ENCODE data around the gene IL17RD. TPM values are rescaled to one million over a fixed set of nuclear protein-coding genes. Genes with fewer than 3 reads are reported as not detected.
A peak's percentile ranks its signal among the peaks of the same experiment; 100 is the strongest.

Gene IL17RD
- total and polyA plus RNA-seq, 10 of the 15 experiments (the other 5 are each of a cell fraction or from before 2014, with no cell fraction given), result 0.01 to 0.08 (median 0.04) TPM; not detected in 3

- H3K9me3 ChIP-seq (replicated peaks; ENCODE audit: control insufficient read depth, insufficient read depth, low read length), result no peaks in the 10 kb centered on the region
- H3K9ac ChIP-seq (ENCODE audit: control insufficient read depth, insufficient read depth, low read length), result no peak overlapping the region
- WGBS (ENCODE audit: insufficient coverage, insufficient replicate concordance, low lambda C conversion rate, missing lambda C conversion rate), result 38% methylated on average over 8 of the region's 8 CpGs
- no peak overlapping the region for H3K4me3 ChIP-seq
- ChIA-PET SMC1A (ENCODE audit: uncharacterized antibody, unreplicated experiment) (interaction anchor here (1.5 to 3.1 kb wide), 2 partner anchors 8 to 15 kb away, joined by 3 to 7 read pairs; no protein-coding TSS in a partner anchor), CTCF (interaction anchor here (0.6 to 1.4 kb wide), 3 partner anchors 45 to 352 kb away, joined by 3 to 6 read pairs (median 3); no protein-coding TSS in a partner anchor), POLR2A (interaction anchor here (0.6 to 0.9 kb wide), 3 partner anchors 12 to 229 kb away, joined by 3 read pairs; partner anchors contain the start of gene SPATA12), RAD21 (ENCODE audit: unreplicated experiment) (no interaction called here)
- TF ChIP-seq KLF5 (IDR thresholded peaks at IDR 0.05; ENCODE audit: partially characterized antibody), result no peak
- TF ChIP-seq E2F8 (IDR thresholded peaks at IDR 0.05; ENCODE audit: low read depth, partially characterized antibody), result no peak
- no peak for TF ChIP-seq IKZF2 (IDR thresholded peaks at IDR 0.05)
- no peak for TF ChIP-seq PKNOX1 (IDR thresholded peaks at IDR 0.05)
- TF ChIP-seq TCF12 (IDR thresholded peaks at IDR 0.05; ENCODE audit: low read depth, low read length), result no peak
- no peak for TF ChIP-seq LARP7 (IDR thresholded peaks at IDR 0.05)
- TF ChIP-seq USF2 (IDR thresholded peaks at IDR 0.05; ENCODE audit: borderline replicate concordance, low read depth, low read length), result no peak
- TF ChIP-seq ZNF207 (IDR thresholded peaks at IDR 0.05; ENCODE audit: borderline replicate concordance), result no peak
- no peak for TF ChIP-seq RELA (IDR thresholded peaks at IDR 0.05; ENCODE audit: borderline replicate concordance, partially characterized antibody)
- TF ChIP-seq HDAC6 (IDR thresholded peaks at IDR 0.05; ENCODE audit: unreplicated experiment), result no peak
- TF ChIP-seq USF1 (IDR thresholded peaks at IDR 0.05; ENCODE audit: borderline replicate concordance, extremely low read length, insufficient read depth, low read depth, low read length), result no peak
- no peak for TF ChIP-seq SP1 (IDR thresholded peaks at IDR 0.05; ENCODE audit: low read depth, low read length)
- TF ChIP-seq ZNF622 (IDR thresholded peaks at IDR 0.05), result no peak
- TF ChIP-seq HCFC1 (IDR thresholded peaks at IDR 0.05; ENCODE audit: low read length), result no peak
- no peak for TF ChIP-seq HDGF (IDR thresholded peaks at IDR 0.05)
- intact Hi-C loops (cut with micrococcal nuclease; ENCODE audit: unreplicated experiment) (no loop called here), in situ Hi-C loops (cut with MboI) (no loop called here)
- ATAC-seq (no peak), FAIRE-seq (no peak), DNase-seq (ENCODE audit: low read depth, low spot score) (no peak)
- BruUV-seq (replicated peaks), result no TSS peak
- no peak overlapping the region for H3K4me2 ChIP-seq (ENCODE audit: control insufficient read depth, insufficient read depth)
- peaks cover 11% of the 10 kb centered on the region for H3K4me1 ChIP-seq (ENCODE audit: control insufficient read depth, insufficient read depth, low read length)
- no peaks in the 10 kb centered on the region for H4K20me1 ChIP-seq (ENCODE audit: control insufficient read depth, insufficient read depth)
- H3K79me2 ChIP-seq (ENCODE audit: control insufficient read depth, insufficient read depth, low read length), result no peaks in the 10 kb centered on the region
- peak overlapping the region; percentile 9; the same call in 1 of the 2 replicates for H2AFZ ChIP-seq (ENCODE audit: control insufficient read depth, low read depth, low read length)
- no peaks in the 10 kb centered on the region for H3K36me3 ChIP-seq (ENCODE audit: control insufficient read depth in 2 of 2, insufficient read depth in 2 of 2, low read length in 1 of 2)
- no peak overlapping the region for H3K27ac ChIP-seq (ENCODE audit: control insufficient read depth, insufficient read depth)
- H3K27me3 ChIP-seq (replicated peaks in 1 of 2; ENCODE audit: control insufficient read depth in 2 of 2, insufficient read depth in 2 of 2, low read length in 1 of 2), result no peaks in the 10 kb centered on the region
Observed at GRCh38 chr3:57048052-57048671, 117.0 kb downstream of the IL17RD start.

Data from GM12878 (cell line).